ENCODE results near the gene PARD6A. TPM values are rescaled to one million over a fixed set of nuclear protein-coding genes. Genes with fewer than 3 reads are reported as not detected.

The PARD6A gene
- total and polyA plus RNA-seq, 2 of the 13 experiments (the other 11 are each of a cell fraction or from before 2014, with no cell fraction given), result 3.5 to 4.3 TPM

GRCh38 chr16:67667817-67668494, 7.2 kb downstream of the PARD6A start (continued):
- TF ChIP-seq, protein P1, sequence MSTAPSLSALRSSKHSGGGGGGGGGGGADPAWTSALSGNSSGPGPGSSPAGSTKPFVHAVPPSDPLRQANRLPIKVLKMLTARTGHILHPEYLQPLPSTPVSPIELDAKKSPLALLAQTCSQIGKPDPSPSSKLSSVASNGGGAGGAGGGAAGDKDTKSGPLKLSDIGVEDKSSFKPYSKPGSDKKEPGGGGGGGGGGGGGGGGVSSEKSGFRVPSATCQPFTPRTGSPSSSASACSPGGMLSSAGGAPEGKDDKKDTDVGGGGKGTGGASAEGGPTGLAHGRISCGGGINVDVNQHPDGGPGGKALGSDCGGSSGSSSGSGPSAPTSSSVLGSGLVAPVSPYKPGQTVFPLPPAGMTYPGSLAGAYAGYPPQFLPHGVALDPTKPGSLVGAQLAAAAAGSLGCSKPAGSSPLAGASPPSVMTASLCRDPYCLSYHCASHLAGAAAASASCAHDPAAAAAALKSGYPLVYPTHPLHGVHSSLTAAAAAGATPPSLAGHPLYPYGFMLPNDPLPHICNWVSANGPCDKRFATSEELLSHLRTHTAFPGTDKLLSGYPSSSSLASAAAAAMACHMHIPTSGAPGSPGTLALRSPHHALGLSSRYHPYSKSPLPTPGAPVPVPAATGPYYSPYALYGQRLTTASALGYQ (CRISPR knock-in tag; IDR thresholded peaks at IDR 0.05), result no peak
- TF ChIP-seq SATB2 (CRISPR knock-in tag; IDR thresholded peaks at IDR 0.05) (no peak), ERF (CRISPR knock-in tag; IDR thresholded peaks at IDR 0.05) (peak; percentile 94), HNF1B (CRISPR knock-in tag; IDR thresholded peaks at IDR 0.05) (0 out of 2 replicates have a peak, but pooled peaks have one; percentile 15), HMG20B (CRISPR knock-in tag; conservative IDR thresholded peaks at IDR 0.05) (no peak), NAIF1 (CRISPR knock-in tag; IDR thresholded peaks at IDR 0.05; ENCODE audit: borderline replicate concordance) (no peak), ZNF326 (CRISPR knock-in tag; IDR thresholded peaks at IDR 0.05; ENCODE audit: borderline replicate concordance) (no peak), ZFP1 (CRISPR knock-in tag; IDR thresholded peaks at IDR 0.05) (peak; percentile 64; the same call in 1 of the 2 replicates), ZNF546 (CRISPR knock-in tag; conservative IDR thresholded peaks at IDR 0.05) (no peak; the same call in 1 of the 2 replicates), ZNF781 (CRISPR knock-in tag; IDR thresholded peaks at IDR 0.05; ENCODE audit: borderline replicate concordance, not compliant biosample characterization) (peak; percentile 72), ZNF441 (CRISPR knock-in tag; IDR thresholded peaks at IDR 0.05; ENCODE audit: borderline replicate concordance) (no peak), ZNF350 (CRISPR knock-in tag; IDR thresholded peaks at IDR 0.05; ENCODE audit: borderline replicate concordance, low read depth) (peak; percentile 83; the same call in 1 of the 2 replicates), ZNF570 (CRISPR knock-in tag; IDR thresholded peaks at IDR 0.05; ENCODE audit: borderline replicate concordance) (no peak), USF2 (IDR thresholded peaks at IDR 0.05; ENCODE audit: low read depth, low read length) (no peak), USF2 (CRISPR knock-in tag; IDR thresholded peaks at IDR 0.05; ENCODE audit: borderline replicate concordance) (no peak; the same call in 1 of the 2 replicates), MEF2D (CRISPR knock-in tag; IDR thresholded peaks at IDR 0.05) (peak; percentile 85; the same call in 1 of the 2 replicates), STAT5B (CRISPR knock-in tag; IDR thresholded peaks at IDR 0.05) (no peak), ZNF18 (CRISPR knock-in tag; IDR thresholded peaks at IDR 0.05; ENCODE audit: insufficient replicate concordance) (no peak), ZNF383 (CRISPR knock-in tag; IDR thresholded peaks at IDR 0.05; ENCODE audit: borderline replicate concordance) (peak; percentile 74), PPARG (CRISPR knock-in tag; conservative IDR thresholded peaks at IDR 0.05) (peak; percentile 68), ZNF510 (CRISPR knock-in tag; IDR thresholded peaks at IDR 0.05; ENCODE audit: low read depth) (peak; percentile 85; the same call in 1 of the 2 replicates)
- TF ChIP-seq, protein P2, sequence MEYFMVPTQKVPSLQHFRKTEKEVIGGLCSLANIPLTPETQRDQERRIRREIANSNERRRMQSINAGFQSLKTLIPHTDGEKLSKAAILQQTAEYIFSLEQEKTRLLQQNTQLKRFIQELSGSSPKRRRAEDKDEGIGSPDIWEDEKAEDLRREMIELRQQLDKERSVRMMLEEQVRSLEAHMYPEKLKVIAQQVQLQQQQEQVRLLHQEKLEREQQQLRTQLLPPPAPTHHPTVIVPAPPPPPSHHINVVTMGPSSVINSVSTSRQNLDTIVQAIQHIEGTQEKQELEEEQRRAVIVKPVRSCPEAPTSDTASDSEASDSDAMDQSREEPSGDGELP (IDR thresholded peaks at IDR 0.05; ENCODE audit: borderline replicate concordance, low read depth), result peak; percentile 55; the same call in 1 of the 2 replicates

Measured in HepG2 (cell line).